GM21723 (cell line): Measurements from ENCODE around the gene KRTCAP3.
"Not testable (repeated sequence)": the region's sequence is repeated elsewhere in the genome, so short reads cannot be mapped to it uniquely, and the experiment has no call there.

Source experiments
- ATAC-seq: cut with Tn5 transposase; IDR thresholded peaks from one replicate; pipeline ENCODE4 v1.9.1; 2021; ENCODE audit warnings: mild to moderate bottlenecking, moderate library complexity; ENCODE audit not compliant: unreplicated experiment

Gene KRTCAP3, protein sequence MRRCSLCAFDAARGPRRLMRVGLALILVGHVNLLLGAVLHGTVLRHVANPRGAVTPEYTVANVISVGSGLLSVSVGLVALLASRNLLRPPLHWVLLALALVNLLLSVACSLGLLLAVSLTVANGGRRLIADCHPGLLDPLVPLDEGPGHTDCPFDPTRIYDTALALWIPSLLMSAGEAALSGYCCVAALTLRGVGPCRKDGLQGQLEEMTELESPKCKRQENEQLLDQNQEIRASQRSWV

DNA sequence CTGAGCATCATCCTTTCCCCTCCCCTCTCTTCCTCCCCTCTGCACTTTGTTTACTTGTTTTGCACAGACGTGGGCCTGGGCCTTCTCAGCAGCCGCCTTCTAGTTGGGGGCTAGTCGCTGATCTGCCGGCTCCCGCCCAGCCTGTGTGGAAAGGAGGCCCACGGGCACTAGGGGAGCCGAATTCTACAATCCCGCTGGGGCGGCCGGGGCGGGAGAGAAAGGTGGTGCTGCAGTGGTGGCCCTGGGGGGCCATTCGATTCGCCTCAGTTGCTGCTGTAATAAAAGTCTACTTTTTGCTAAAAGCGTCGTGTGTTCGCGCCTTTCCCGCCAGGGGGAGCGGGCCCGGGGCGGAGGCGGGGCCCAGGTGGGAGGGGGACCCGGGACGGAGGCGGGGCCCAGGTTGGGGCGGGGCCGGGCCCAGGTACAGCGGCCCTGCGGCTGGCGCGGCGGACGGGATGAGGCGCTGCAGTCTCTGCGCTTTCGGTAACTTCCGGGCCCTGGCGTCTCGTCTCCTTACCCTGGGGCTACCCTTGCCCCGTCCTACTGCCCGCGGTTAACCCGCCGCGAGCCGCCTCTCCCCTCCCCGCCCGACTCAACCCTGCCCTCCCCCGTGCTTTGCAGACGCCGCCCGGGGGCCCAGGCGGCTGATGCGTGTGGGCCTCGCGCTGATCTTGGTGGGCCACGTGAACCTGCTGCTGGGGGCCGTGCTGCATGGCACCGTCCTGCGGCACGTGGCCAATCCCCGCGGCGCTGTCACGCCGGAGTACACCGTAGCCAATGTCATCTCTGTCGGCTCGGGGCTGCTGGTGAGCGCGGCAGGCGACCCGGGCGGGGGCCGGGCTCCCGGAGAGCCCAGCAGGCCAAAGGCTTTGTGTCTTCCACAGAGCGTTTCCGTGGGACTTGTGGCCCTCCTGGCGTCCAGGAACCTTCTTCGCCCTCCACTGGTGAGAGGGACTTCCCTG is at the start of gene KRTCAP3:
Gene KRTCAP3 (plus strand): TSS at position 424 of the 962 bp plus-strand sequence. CDS start 32 bp downstream, at position 456.
- no peak for ATAC-seq

DNA sequence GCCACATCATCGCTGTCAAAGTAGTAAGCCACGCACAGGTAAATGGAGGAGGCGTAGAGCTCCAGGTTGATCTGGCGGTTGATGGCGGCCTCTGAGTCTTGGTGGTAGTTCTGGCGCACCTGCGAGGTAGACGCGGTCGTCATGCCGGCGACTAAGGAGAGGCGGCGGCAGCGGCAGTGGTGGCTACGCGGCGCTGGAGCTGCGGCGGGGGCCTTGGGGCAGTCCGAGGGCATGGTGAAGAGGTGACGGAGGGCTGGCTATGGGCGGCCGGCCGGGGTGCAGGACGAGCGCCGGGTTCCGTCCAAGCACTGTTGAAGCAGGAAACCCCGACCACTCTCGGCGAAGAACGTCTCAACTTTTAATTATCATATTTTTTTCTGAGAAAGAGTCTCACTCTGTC is 49.0 kb upstream of the KRTCAP3 start:
- ATAC-seq = no peak

DNA sequence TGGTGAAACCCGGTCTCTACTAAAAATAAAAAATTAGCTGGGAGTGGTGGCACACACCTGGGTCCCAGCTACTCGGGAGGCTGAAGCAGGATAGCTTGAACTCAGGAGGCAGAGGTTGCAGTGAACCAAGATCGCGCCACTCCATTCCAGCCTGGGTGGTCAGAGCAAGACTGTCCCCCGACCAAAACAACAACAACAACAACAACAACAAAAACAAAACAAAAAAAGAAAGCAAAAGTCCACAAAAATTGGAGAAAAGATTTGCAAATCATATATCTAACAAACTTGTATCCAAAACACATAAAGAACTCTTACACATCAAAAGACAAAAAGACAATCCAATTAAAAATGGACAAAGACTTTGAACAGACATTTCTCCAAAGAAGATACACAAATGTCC is 43.2 kb upstream of the KRTCAP3 start:
- ATAC-seq = no peak

DNA sequence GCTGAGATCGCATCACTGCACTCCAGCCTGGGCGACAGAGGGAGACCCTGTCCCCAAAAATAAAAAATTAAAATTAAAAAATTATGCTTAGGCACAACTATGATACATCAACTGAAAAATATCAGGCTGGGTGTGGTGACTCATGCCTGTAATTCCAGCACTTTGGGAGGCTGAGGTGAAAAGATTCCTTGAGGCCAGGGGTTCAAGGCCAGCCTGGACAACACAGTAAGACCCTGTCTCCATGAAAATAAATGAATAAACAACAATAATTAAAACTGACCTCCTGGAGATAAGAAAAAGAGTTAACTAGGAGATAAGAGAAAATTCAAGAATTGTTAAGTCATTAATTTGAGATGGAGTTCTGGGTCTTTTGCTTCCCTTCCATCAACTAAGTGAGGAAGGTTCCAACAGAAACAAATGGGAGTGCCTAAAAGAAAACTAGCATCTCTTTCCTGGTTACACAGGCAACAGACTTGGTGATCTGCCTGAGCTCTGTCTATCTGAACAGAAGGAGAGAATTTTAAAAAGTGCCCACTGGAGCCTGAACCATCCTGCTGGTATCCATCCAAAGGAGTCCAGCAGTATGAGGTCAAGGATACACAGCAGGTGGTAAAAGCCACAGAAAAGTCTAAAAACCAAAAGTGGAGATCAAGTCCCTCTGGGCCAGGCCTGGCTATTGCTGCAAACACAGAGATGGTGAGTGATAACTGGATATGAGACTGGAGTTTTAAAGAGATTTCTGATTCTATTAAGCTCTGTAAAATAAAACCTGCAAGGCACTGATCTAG is 41.6 kb upstream of the KRTCAP3 start:
- ATAC-seq = no peak

DNA sequence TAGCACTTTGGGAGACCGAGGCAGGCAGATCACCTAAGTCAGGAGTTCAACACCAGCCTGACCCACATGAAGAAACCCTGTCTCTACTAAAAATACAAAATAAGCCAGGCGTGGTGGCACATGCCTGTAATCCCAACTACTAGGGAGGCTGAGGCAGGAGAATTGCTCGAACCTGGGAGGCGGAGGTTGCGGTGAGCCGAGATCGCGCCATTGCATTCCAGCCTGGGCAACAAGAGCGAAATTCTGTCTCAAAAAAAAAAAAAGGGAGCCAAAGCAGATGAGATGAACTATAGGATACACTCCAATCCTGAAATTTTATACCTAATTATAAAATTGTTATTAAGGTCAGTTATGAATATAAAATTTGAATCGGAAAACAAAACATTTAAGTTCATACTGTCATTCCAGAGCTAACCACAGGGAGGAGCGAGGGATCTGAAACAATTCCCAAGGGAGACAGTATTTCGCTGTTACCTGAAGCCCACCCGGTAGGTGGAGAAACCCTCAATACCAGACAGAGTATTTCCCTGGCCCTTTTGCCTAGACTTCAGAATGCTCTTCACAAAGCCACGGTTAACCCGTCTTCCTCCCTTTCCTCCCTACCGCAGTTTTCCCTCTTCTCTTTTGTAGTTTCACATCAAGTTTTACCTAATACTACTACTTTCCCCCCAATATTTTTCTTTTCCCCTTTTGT is 34.2 kb upstream of the KRTCAP3 start:
- no peak for ATAC-seq

DNA sequence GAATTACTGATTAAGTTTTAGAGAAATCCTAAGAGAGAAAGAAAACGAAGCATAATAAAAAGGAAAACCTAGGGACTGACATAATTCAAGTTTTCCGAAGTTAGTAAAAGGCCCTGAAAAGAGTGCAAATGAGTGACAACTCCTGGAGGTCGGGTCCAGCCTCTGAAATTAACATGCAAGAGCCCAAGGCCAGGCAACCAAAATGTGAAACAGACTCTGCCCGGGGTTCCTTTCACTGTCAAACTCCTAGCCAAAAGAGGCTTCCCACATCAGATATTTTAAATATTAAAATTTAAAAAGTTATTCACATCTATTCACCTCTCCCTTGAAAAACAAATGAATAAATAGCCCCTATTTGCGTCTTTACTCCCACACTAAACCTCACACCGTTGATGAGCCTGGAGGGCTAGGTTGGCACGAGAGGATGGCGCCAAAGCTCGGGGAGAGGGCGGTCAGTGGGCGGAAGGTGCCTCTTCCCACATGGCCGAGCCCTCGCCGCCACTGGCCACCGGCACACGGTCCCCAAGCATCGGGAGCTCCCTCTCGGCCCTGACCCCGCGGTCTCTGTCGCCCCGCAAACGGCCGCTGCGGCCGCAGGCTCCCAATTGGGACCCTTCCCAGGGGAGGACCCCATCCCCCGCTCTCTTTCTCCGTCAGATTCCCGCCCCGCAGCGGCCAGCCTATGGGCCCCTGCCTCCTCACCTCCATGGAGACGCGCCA is 33.4 kb upstream of the KRTCAP3 start:
- peak; percentile 48 for ATAC-seq

DNA sequence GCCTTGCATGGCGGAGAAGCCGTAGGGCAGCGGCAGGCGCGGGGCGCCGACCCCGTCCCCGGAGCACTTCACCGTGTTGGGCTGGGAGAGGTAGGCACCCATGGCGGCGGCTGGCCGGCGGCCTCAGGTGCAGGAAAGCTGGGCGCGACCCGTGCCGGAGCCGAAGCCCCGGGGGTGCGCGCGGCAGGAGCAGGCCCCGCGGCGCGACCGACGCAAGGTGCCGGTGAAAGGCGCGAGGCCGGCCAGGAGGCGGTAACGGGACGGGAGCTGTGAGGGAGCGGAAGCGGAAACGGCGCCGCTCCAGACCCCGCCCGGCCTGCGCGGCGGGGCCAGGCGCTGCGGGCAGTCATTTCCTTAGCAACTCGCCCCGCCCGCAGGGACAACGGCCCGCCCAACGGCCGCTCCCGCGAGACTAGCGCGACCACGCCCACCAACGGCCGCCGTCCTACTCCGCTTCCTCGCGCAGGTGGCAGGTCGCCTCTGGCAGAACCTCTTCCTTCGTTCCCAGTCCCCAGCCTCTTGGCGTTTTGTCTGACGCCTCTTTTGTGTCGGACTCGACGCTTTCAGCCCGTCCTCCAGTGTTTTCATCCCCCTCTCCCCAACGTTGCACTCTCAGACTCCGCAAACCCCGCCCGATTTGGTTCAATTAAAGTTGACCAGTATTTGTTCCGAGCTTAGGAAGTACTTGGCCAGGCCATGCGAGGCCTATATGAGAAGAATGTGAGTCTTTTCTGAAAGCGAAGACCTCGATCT is 32.7 kb upstream of the KRTCAP3 start, which contains the start of gene PPM1G:
Gene PPM1G (minus strand): TSS at position 271 of the 753 bp plus-strand sequence. CDS start 169 bp downstream, at position 102.
- ATAC-seq = peak; percentile 93

DNA sequence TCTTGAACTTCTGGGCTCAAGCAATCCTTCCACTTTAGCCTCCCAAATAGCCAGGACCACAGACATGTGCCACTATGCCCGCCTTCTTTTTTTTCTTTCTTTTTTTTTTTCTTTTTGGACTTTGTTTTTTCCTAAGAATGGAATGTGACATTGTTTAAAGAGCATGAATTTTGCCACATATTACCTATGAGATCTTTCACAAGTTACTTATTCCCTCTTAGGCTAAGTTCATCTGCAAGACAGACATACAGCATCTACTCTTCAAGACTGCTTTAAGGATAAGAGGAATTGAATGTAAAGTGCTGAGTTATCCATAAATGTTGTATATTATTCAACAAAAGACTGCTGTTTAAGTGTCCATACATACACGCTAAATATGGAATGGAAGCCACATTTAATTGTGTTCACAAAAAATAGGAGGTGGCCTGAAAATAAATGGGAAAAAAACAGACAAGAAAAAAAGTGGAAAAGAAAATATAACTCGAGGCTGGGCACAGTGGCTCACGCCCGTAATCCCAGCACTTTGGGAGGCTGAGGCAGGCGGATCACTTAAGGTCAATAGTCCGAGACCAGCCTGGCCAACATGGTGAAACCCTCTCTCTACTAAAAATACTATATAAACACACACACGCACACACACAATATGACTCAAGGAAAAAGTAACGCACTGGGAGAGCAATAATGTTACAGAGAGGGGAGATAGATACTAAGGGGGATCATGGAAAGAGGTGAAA is 29.6 kb upstream of the KRTCAP3 start:
- ATAC-seq = no peak

DNA sequence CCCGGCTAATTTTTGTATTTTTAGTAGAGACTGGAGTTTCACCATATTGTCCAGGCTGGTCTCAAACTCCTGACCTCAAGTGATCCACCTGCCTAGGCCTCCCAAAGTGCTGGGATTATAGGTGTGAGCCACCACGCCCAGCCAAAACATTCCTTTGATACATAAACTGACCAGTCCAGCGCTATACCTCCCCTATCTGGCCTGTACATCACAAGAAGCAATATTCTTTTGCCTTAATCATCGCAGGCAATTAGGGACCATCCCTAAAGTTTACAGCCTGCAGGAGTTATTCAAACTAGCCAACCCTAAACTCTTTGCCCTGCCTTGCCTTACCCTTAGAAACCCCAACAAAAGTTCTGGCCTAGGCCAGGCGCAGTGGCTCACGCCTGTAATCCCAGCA is 26.0 kb upstream of the KRTCAP3 start:
- no peak for ATAC-seq

DNA sequence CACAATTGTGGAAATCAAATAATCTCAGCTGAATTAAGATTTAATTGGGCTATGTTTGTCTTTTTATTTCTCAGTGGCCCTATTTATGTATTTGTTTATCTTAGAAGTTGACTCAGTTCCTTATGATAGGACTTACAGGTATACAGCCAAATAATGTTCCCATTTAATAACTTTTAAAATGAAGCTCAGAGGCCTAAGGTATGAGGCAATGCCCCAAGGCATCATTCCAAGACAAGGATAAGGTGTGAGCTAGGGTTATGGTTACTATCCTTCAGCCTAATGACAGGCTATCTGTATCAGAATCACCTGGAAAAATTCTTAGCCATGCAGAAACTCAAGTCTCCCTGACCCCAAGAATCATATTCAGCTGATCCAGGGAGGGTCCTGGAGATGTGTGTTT is 21.2 kb upstream of the KRTCAP3 start:
- no peak for ATAC-seq

DNA sequence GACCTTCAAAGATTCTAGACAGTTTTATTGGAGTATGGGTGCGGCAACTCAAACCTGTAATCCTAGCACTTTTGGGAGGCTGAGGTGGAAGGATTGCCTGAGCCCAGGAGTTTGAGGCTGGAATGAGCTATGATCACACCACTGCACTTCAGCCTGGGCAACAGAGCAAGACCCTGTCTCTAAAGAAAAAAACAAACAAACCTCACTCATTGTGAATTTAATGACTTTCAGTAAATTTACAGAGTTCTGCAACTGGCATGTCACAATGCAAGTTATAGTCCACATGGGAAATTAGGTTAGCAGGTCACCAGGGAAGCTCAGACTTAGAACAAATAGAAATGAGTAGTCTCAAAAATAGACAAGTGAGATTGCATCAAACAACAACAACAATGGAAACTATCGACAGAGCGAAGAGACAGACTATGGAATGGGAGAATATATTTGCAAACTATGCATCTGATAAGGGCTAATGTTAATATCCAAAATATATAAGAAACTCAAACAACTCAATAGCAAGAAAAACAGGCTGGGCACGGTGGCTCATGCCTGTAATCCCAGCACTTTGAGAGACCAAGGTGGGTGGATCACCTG is 20.4 kb upstream of the KRTCAP3 start:
- no peak for ATAC-seq

DNA sequence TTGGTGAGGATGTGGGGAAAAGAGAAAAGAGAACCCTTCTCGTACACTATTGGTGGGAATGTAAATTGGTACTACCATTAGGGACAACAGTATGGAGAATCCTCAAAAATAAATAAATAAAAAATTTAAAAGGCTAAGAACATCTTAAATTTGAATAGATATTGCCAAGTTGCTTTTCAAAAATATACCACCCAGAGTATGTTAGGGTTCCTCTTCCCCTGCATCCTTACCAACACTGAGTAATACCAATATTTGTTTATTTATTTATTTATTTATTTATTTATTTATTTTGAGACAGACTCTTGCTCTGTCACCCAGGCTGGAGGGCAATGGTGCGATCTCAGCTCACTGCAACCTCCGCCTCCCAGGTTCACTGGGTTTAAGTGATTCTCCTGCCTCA is 19.2 kb upstream of the KRTCAP3 start:
- ATAC-seq = no peak

DNA sequence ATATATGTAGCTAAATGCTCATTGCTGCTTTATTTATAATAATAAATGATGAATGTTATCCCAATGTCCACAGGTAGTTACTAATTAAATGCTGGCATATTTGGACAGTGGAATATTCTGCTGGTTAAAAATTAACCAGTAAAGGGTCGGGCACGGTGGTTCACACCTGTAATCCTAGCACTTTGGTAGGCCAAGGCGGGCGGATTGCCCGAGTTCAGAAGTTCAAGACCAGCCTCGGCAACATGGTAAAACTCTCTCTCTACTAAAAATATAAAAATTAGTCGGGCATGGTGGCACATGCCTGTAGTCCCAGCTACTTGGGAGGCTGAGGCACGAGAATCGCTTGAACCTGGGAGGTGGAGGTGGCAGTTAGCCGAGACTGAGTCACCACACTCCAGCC is 17.1 kb upstream of the KRTCAP3 start:
- ATAC-seq = not testable (repeated sequence)

DNA sequence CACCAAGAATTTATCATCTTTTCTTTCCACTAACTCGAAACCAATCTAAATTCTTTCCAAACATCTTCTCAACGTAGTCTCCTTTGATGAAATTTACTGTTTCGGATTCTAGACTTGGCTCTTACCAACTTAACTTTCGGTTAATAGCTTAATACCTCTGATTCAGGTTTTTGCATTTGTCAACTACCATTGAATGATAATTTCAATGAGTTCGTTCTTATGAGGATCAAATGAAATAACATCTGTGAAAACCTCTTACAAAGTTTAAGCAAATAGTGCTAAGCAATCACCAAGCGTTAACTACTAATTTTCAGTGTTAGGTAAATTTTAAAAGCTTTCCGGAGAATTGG is 14.3 kb upstream of the KRTCAP3 start:
- ATAC-seq = no peak

DNA sequence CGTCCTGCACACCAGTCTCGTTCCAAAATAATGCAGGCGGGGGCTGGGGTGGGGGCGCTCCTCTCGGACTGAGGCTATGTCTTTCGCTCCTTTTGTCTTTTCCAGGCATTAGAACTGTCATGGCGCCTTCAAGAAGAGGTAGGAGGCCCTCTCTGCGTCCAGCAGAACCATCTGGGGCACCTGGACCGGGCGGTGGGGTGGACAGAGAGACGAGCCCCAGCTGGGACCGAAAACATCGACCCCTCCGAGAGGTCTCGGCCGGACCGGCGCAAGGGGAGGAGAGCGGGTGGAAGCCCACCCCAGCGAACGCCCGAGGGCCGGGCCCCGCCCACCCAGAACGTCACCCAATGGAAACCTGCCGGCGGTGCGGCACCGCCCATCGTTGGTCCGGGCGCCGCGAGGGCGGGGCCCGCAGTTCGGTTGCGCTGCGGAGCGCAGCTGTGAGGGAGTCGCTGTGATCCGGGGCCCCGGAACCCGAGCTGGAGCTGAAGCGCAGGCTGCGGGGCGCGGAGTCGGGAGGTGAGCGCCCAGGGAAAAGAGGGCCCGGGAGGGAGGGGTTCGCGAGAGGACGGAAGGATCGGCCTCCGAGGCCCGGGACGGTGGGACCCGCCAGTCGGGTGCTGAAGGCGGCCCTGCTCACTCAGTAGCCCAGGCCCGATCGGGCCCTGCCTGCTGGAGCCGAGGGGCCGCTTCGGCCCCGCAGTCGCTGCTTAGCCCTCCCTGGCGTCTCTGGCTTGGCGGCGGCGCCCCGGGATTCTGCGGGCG is 13.8 kb upstream of the KRTCAP3 start, which contains the start of gene NRBP1:
Gene NRBP1 (plus strand): TSS at position 419 of the 765 bp plus-strand sequence. CDS start 4,643 bp downstream, outside the sequence.
- ATAC-seq = peak; percentile 84

DNA sequence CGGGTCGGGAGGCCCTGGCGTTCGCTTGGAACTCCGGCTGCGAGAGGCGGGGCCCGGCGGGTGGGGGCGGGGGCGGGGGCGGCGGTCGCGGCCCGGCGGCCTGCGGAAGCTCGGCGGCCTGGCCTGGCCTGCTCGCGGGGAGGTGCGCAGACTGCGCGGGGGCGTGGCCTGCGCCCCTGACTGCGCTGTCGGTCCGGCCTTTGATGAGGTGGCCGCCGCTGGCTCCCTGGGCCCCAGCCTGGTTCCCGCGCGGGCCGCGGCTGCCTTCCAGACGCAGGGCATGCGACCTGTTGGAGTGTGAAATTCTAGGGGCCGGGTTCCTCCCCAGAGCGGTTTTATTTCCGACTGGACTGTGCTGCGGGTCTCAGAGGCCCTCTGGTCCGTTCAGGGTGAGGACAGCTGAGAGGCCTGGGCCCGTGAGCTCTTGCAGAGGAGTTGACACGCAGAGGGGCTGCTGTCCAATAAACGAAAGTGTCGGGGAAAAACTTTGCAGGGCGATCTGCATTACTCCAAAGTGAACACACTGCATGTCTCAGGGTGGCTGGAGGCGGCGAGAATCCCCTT is 13.1 kb upstream of the KRTCAP3 start:
- peak; percentile 80 for ATAC-seq

DNA sequence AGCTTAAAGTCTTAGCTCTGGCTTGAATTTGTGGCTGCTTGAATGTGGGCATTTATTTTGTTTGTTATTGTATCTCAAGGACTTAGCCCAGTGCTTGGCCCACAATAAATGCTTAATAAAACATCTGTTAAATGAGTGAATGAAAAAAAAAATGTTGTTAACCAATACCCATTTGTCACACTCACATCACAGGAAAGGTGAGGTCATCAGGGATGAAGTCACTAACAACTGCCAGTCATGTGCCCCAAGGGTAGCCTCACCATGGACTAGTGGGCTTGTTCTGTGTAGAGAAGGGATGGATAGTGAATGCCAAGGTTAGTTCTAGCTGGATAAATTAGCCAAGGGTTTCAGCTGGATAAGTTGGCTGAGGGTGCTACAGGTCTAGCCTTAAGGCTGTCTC is 10.8 kb upstream of the KRTCAP3 start:
- no peak for ATAC-seq
